CD4-positive, alpha-beta T cell (primary cell): ENCODE data around the gene AGAP1. TPM values are rescaled to one million over a fixed set of nuclear protein-coding genes. Genes with fewer than 3 reads are reported as not detected.

Source experiments
- ATAC-seq: fragments of 200-7000 bp; cut with Tn5 transposase; one replicate; pipeline ENCODE4 v1.10.0; 2022; ENCODE audit warnings: mild to moderate bottlenecking; ENCODE audit not compliant: poor library complexity
- CTCF ChIA-PET: fragments of 350-600 bp; sonication (Branson Sonifier 250); formaldehyde crosslinking; loops from one replicate; lab custom pipeline; 2021; ENCODE audit warnings: antibody characterized with exemption, inconsistent platforms; lab: Charles Lee
- POLR2A ChIA-PET: fragments of 350-600 bp; sonication (Branson Sonifier 250); formaldehyde crosslinking; loops from one replicate; lab custom pipeline; 2021; ENCODE audit warnings: antibody characterized with exemption, inconsistent platforms; lab: Charles Lee
- DNase-seq, 14 experiments: peaks; one replicate each; pipeline ENCODE4 v3.0.0-alpha.2; 2013 to 2020; ENCODE audit warnings: mixed read lengths in 2 of 14
- H3K27ac ChIP-seq, 2 donors: one replicate each; pipeline versions ENCODE4 v1.5.1 to v1.7.0; 2013; ENCODE audit warnings: low read length in 2 of 2, low read depth in 1 of 2, mild to moderate bottlenecking in 1 of 2
- H3K27me3 ChIP-seq, 2 experiments: 1 replicate in 1 of 2; 2 replicates in 1 of 2; pipeline versions ENCODE4 v1.6.1 to v1.7.0; 2013; ENCODE audit warnings: low read length in 2 of 2, control low read depth in 1 of 2, mild to moderate bottlenecking in 1 of 2, moderate library complexity in 1 of 2; ENCODE audit not compliant: insufficient read depth in 2 of 2, control insufficient read depth in 1 of 2
- H3K36me3 ChIP-seq: one replicate; pipeline ENCODE4 v1.6.1; 2013; ENCODE audit warnings: low read length, control low read depth; ENCODE audit not compliant: insufficient read depth
- H3K4me1 ChIP-seq: one replicate; pipeline ENCODE4 v1.6.1; 2013; ENCODE audit warnings: low read length, control low read depth; ENCODE audit not compliant: insufficient read depth
- H3K4me3 ChIP-seq: one replicate; pipeline ENCODE4 v1.5.1; 2013; ENCODE audit warnings: mild to moderate bottlenecking, low read length, moderate library complexity
- H3K9me3 ChIP-seq, 2 experiments: 1 replicate in 1 of 2; 2 replicates in 1 of 2; pipeline versions ENCODE4 v1.6.1 to v1.7.0; 2013; ENCODE audit warnings: low read length in 2 of 2, mild to moderate bottlenecking in 2 of 2, control low read depth in 1 of 2, moderate library complexity in 1 of 2; ENCODE audit not compliant: control insufficient read depth in 1 of 2, insufficient read depth in 1 of 2
- H3K27ac Mint-ChIP-seq: one replicate; pipeline ENCODE4 v1.8.0; 2020; ENCODE audit warnings: mixed read lengths
- H3K27me3 Mint-ChIP-seq: one replicate; pipeline ENCODE4 v1.8.0; 2021; ENCODE audit warnings: mixed read lengths
- H3K36me3 Mint-ChIP-seq: one replicate; pipeline ENCODE4 v1.8.0; 2021; ENCODE audit warnings: low read depth, mixed read lengths
- H3K4me1 Mint-ChIP-seq: one replicate; pipeline ENCODE4 v1.8.0; 2021; ENCODE audit warnings: low read depth, mixed read lengths
- H3K4me3 Mint-ChIP-seq: one replicate; pipeline ENCODE4 v1.8.0; 2020; ENCODE audit warnings: mild to moderate bottlenecking, mixed read lengths
- H3K9me3 Mint-ChIP-seq: one replicate; pipeline ENCODE4 v1.8.0; 2020; ENCODE audit warnings: mixed read lengths
- intact Hi-C, 2 experiments: fragments of 100-400 bp; cut with DNase I in 1 of 2; cut with micrococcal nuclease in 1 of 2; formaldehyde crosslinking; loops; one replicate each; pipeline versions ENCODE4 v1.15.1 to v1.9.0; 2023 to 2025; cut with DNase I, micrococcal nuclease
- total RNA-seq, 174 experiments: library from RNA in 2 of 174; stranded (reverse) in 2 of 174; gene quantifications; one replicate each; pipeline ENCODE4 v1.2.3 and lab custom pipeline; 2021 to 2026
- TF ChIP-seq, protein P1 (sequence below): fragments of 200-600 bp; IDR thresholded peaks from one replicate; pipeline ENCODE4 v1.8.0; 2022; ENCODE audit warnings: antibody characterized with exemption, mild to moderate bottlenecking

The AGAP1 gene
- total RNA-seq, 2 experiments from 2014 or later: 2.6 to 3.1 TPM

DNA sequence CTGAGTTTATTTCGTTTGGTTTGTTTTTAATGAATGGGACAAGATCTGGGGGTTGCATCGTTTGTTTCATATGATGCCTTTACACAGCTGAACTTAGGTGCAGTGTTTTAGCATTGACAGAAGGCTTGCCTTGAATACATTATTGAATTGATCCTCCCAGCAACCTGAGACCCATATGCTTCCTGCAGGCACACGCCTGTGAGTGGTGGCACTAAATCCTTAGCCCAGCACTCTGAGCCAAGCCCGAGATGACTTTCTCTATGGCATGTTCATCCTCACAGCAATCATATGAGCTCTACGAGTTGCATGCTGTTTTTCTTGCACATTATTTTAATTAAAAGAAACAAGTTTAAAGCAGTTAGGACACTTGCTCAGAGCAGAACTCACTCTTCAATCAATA lies 47.8 kb upstream of the AGAP1 start:
- DNase-seq (no peak), ATAC-seq (no peak)
- H3K27ac ChIP-seq: no peak overlapping the region
- Mint-ChIP-seq H3K4me1 (no peaks in the 10 kb centered on the region), H3K4me3 (no peak overlapping the region), H3K27me3 (peaks cover 18% of the 10 kb centered on the region), H3K9me3 (peaks cover 3% of the 10 kb centered on the region), H3K36me3 (no peaks in the 10 kb centered on the region), H3K27ac (no peak overlapping the region)
- H3K27me3 ChIP-seq: no peaks in the 10 kb centered on the region
- H3K4me1 ChIP-seq: no peaks in the 10 kb centered on the region
- H3K9me3 ChIP-seq: peaks cover 0 to 7% of the 10 kb centered on the region in 2 experiments
- no peaks in the 10 kb centered on the region for H3K36me3 ChIP-seq
- TF ChIP-seq, protein P1, sequence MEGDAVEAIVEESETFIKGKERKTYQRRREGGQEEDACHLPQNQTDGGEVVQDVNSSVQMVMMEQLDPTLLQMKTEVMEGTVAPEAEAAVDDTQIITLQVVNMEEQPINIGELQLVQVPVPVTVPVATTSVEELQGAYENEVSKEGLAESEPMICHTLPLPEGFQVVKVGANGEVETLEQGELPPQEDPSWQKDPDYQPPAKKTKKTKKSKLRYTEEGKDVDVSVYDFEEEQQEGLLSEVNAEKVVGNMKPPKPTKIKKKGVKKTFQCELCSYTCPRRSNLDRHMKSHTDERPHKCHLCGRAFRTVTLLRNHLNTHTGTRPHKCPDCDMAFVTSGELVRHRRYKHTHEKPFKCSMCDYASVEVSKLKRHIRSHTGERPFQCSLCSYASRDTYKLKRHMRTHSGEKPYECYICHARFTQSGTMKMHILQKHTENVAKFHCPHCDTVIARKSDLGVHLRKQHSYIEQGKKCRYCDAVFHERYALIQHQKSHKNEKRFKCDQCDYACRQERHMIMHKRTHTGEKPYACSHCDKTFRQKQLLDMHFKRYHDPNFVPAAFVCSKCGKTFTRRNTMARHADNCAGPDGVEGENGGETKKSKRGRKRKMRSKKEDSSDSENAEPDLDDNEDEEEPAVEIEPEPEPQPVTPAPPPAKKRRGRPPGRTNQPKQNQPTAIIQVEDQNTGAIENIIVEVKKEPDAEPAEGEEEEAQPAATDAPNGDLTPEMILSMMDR: no peak
- H3K4me3 ChIP-seq: no peak overlapping the region
- ChIA-PET CTCF (interaction anchor here (0.8 kb wide), 1 partner anchor 9 kb away, joined by 5 read pairs; no protein-coding TSS in a partner anchor), POLR2A (no interaction called here)
- intact Hi-C loops: no loop called here

DNA sequence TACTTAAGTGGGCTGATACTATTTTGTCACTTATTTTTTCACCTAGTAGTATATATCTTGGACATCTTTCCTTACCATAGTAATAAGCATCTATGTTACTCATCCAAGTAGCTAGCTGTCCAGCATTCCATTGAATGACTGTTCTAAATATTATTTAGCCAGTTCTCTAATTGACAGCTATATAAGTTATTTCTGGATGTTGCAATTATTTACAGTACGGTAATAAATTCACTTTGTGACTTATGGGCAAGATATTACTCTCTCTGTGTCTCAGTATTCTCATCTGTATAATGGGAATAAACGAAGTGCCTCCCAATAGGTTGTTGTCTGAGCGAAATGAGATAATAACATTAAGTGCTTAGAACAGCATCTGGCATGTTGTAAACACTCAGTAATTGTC lies 46.6 kb upstream of the AGAP1 start:
- Mint-ChIP-seq H3K27me3 (peaks cover 19% of the 10 kb centered on the region), H3K9me3 (peaks cover 3% of the 10 kb centered on the region), H3K4me3 (no peak overlapping the region), H3K4me1 (no peaks in the 10 kb centered on the region), H3K36me3 (no peaks in the 10 kb centered on the region), H3K27ac (no peak overlapping the region)
- intact Hi-C loops: no loop called here
- DNase-seq (no peak), ATAC-seq (no peak)
- Histone ChIP-seq H3K4me3 (no peak overlapping the region), H3K4me1 (no peaks in the 10 kb centered on the region), H3K36me3 (no peaks in the 10 kb centered on the region), H3K9me3 (peaks cover 0 to 7% of the 10 kb centered on the region in 2 experiments), H3K27me3 (no peaks in the 10 kb centered on the region), H3K27ac (no peak overlapping the region)
- CTCF ChIA-PET: no interaction called here
- TF ChIP-seq, protein P1: no peak
- POLR2A ChIA-PET: no interaction called here

- TF ChIP-seq, protein P1: no peak
- no peak for DNase-seq
- intact Hi-C loops: no loop called here
- Histone ChIP-seq H3K27ac (no peak overlapping the region), H3K9me3 (peaks cover 0 to 7% of the 10 kb centered on the region in 2 experiments), H3K4me3 (no peak overlapping the region), H3K4me1 (no peaks in the 10 kb centered on the region), H3K27me3 (no peaks in the 10 kb centered on the region), H3K36me3 (no peaks in the 10 kb centered on the region)
- ChIA-PET POLR2A (no interaction called here), CTCF (no interaction called here)
- Mint-ChIP-seq H3K9me3 (no peaks in the 10 kb centered on the region), H3K4me3 (no peak overlapping the region), H3K36me3 (no peaks in the 10 kb centered on the region), H3K27me3 (peaks cover 23% of the 10 kb centered on the region), H3K4me1 (no peaks in the 10 kb centered on the region), H3K27ac (no peak overlapping the region)
- ATAC-seq: no peak
Measured at GRCh38 chr2:235449568-235449967, 44.3 kb upstream of the AGAP1 start.
